ENCODE results near the gene PTPN2.
"Not testable (repeated sequence)": the region's sequence is repeated elsewhere in the genome, so short reads cannot be mapped to it uniquely, and the experiment has no call there.

PTPN2 gene

GRCh38 chr18:12821408-12821807, 62.6 kb downstream of the PTPN2 start:
- no peak for DNase-seq

- no peak for DNase-seq
Measured at GRCh38 chr18:12820506-12820905, 63.5 kb downstream of the PTPN2 start.

- no peak for DNase-seq
Measured at GRCh38 chr18:12819841-12820240, 64.2 kb downstream of the PTPN2 start.

- DNase-seq, result no peak
Measured at GRCh38 chr18:12819322-12819721, 64.7 kb downstream of the PTPN2 start.

- DNase-seq, result no peak
Measured at GRCh38 chr18:12818243-12818642, 65.8 kb downstream of the PTPN2 start.

- no peak for DNase-seq
Measured at GRCh38 chr18:12816451-12816850, 67.6 kb downstream of the PTPN2 start.

GRCh38 chr18:12811191-12811950, 72.7 kb downstream of the PTPN2 start:
- no peak for DNase-seq

- DNase-seq, result no peak
Measured at GRCh38 chr18:12803069-12803936, 80.7 kb downstream of the PTPN2 start.

GRCh38 chr18:12802538-12802937, 81.5 kb downstream of the PTPN2 start:
- DNase-seq, result no peak

- no peak for DNase-seq
Measured at GRCh38 chr18:12796448-12796847, 87.6 kb downstream of the PTPN2 start.

- no peak for DNase-seq
Measured at GRCh38 chr18:12791610-12792009, 92.4 kb downstream of the PTPN2 start.

- no peak for DNase-seq
Measured at GRCh38 chr18:12786669-12787068, 97.4 kb downstream of the PTPN2 start.

- DNase-seq, result no peak
Measured at GRCh38 chr18:12783524-12783923, 100.5 kb downstream of the PTPN2 start.

GRCh38 chr18:12782521-12782920, 101.5 kb downstream of the PTPN2 start:
- no peak for DNase-seq

- DNase-seq, result no peak
Measured at GRCh38 chr18:12779456-12779855, 104.6 kb downstream of the PTPN2 start.

GRCh38 chr18:12779043-12779442, 105.0 kb downstream of the PTPN2 start:
- no peak for DNase-seq

- DNase-seq, result no peak
Measured at GRCh38 chr18:12777500-12777944, 106.5 kb downstream of the PTPN2 start.

- DNase-seq, result no peak
Measured at GRCh38 chr18:12776821-12777471, 107.1 kb downstream of the PTPN2 start.

GRCh38 chr18:12776415-12776814, 107.6 kb downstream of the PTPN2 start:
- not testable (repeated sequence) for DNase-seq

- peak; percentile 14 for DNase-seq
Measured at GRCh38 chr18:12774982-12775381, 109.1 kb downstream of the PTPN2 start.

GRCh38 chr18:12773369-12773768, 110.7 kb downstream of the PTPN2 start:
- no peak for DNase-seq

- no peak for DNase-seq
Measured at GRCh38 chr18:12772111-12772510, 111.9 kb downstream of the PTPN2 start.

GRCh38 chr18:12770469-12771219, 113.4 kb downstream of the PTPN2 start:
- no peak for DNase-seq

Measured in stimulated activated CD4-positive, alpha-beta T cell treated with anti-CD3 and anti-CD28 coated beads, Interleukin-4, amount 100 ng/mL, for 24 hours (primary cell).